NCI-H146 (cell line): ENCODE data around the gene S100A7.

Experiments
- DNase-seq: peaks from one replicate; lab custom pipeline; 2025; lab: John Stamatoyannopoulos, UW

Gene S100A7

DNA sequence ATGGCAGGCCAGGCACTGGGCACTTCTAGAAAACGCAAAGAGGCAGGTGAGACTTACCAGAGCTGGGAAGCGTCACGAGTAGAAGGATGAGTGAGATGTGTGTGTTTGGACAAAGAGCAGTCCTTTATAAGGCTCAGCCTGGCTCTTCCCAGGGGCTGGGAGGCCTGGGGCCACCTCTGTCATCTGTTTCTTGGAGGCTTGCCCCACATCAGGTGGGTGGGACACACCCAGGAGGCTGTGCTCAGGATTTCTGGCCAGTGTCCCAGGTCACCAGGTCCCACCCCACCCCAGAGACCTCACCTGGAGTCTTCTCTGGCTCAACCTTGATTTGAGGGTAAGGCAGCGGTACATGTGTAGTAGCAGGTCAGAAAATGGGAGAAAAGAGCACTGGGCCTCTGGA lies at the start of gene S100A7:
S100A7 (minus strand) TSS at position 101 of the 400 bp plus-strand sequence. CDS start 1,638 bp downstream, outside the sequence.
- DNase-seq = no peak

- peak; percentile 54 for DNase-seq
Measured at GRCh38 chr1:153509729-153510354, 49.4 kb upstream of the S100A7 start.

- no peak for DNase-seq
Measured at GRCh38 chr1:153509036-153509435, 48.6 kb upstream of the S100A7 start.

DNA sequence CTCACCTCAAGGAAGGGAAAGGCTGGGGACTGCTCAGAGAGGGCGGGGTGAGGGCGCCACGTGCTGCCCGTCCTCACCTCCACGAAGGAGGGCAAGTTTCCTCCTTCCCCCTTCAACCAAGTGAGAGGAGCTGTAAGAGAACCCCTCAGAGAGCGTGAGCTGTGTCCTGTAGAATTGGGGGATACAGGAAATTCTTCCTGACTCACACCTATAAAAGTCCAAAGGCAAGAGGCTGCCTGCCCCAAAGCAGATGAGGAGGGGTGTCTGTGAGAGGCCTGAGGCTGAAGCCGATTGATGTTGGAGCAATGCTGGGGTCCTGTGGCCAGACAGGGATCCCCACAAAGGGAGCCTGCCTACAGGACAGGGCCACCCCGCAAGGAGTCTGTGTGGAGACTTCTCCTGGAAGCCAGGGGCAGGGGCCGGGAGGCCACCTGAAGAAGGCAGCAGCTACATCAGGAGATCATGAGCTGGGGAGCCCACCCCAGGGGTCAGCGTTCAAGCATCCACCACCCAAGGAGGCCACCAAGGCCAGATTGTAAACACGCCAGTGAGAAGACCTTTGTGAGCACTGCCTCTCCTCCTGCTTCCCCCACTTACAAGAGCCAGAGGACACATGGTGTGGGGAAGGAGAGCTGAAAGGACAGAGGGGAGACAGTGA lies 47.6 kb upstream of the S100A7 start:
- no peak for DNase-seq

DNA sequence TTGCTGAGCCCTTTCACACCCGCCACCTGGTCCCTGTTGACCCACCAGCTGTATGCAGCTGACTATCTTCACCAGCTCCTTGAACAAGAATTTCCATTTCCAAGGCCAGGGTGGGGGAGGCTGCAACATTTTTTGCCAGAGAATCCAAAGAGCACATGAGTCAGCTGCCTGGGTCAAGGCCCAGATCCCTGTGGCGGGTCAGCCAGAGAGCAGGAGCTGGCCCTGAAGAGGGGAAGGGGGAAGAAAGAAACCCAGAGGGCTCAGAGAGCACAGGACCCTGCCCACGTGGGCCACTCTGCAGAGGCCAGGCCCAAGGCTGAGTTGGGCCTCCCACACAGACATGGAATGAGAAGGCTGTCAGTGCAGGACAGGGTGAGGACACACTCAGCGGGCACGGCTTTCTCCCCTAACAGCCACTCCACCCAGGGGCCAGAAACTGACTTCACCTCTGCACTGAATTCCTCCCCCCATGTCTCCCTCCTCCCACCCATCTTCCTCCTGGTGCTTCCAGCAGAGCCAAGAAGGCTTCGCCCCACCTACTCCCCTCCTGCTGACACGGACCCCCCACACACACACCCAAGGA lies 46.5 kb upstream of the S100A7 start:
- no peak for DNase-seq

DNA sequence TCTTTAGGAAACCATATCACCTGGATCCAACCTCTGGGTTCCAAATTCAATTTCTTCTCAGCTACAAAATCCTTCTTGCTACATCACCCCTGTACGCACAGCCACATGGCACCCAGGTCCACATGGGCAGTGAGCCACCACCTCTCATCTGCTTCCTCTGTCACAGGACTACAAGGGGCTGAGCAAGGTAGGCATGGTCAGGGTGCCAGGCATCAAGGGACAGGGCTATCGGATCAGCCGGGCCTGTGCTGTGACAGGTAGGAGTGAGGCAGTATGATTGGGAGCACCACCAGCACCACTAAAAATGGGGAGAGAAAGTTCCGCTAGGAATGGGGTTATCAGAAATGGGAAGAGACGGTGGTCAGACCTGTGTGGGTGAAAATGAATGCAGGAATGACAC lies 45.9 kb upstream of the S100A7 start:
- no peak for DNase-seq

GRCh38 chr1:153505576-153505975 lies 45.1 kb upstream of the S100A7 start:
- DNase-seq = no peak

GRCh38 chr1:153503766-153504165 lies 43.3 kb upstream of the S100A7 start:
- no peak for DNase-seq

- peak; percentile 34 for DNase-seq
Measured at GRCh38 chr1:153498746-153499145, 38.3 kb upstream of the S100A7 start.

- no peak for DNase-seq
Measured at GRCh38 chr1:153495536-153495935, 35.1 kb upstream of the S100A7 start.

- DNase-seq = peak; percentile 90
Measured at GRCh38 chr1:153494976-153495535, 34.6 kb upstream of the S100A7 start.

- no peak for DNase-seq
Measured at GRCh38 chr1:153493343-153493960, 33.0 kb upstream of the S100A7 start.

DNA sequence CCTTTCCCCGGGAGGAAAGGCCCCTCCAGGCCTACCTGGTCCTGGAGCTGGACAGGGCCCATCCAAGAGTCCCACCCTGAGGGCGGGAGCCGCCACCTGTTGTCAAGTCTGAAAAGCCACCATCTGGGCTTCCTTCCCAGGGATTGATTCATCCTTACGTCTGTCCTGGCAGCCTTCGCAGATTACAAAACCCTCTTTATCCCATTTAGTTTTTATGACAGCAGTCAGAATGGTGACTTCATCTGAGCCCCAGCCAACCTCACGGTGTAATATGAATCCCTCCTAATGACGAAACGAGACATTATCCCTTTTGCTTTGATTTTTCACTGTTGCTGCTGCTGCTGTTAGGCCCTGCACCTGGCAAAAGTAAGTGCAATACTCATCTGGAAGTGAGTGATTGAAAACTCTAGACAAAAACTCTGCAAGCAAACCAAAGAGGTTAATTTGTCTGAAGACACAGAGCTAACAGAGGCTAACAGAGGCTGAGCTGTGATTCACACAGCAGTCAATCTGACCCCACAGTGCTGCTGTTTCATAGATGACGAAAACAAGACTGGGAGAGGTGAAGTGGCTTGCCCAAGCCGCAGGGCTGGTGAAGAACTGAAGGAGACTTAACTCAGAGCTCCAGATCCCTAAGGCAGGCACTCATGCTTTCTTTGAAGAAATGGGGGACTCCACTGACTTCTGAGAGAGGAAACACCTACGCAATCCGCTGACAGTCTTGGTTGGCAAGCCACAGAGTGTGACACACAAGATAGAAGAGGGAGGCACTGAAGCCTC lies 30.0 kb upstream of the S100A7 start:
- DNase-seq = peak; percentile 74

DNA sequence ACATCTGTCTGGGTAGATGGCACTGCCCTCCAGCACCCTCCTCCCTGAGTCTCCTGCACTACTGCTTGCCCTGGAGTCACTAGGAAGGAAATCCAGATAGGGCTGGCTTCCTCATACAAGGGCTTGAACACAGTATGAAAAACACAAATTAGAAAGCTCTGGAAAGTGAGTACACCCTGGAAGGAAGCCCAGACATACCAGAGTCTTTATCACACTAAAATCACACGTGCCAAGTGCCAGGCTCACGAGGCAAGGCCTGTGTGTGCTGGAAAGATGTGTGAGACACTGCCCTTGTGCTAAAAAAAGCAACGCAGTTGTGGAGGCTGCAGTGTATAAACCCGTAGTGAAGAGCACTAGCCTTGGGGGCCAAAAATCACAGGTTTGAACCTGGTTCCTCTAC lies 28.3 kb upstream of the S100A7 start:
- no peak for DNase-seq

GRCh38 chr1:153487707-153488106 lies 27.3 kb upstream of the S100A7 start:
- DNase-seq = no peak

DNA sequence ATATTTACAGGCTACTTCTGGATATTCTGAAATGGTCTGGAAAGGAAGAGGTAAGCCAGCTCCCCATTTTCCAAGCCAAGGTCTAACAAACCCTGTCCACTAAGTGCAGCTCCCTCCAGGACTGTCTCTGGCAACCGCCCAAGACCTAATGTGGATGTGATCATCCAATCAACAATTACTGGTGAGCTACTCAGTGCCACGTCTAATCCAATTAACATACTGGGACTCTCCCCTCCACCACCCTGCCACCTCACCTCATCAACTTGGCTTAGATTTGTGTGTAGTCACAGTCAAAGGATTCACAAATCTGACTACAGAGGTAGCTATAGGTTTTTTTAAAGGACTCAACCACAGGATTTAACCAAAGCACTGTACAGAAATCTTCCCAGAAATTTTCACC lies 25.4 kb upstream of the S100A7 start:
- peak; percentile 87 for DNase-seq

DNA sequence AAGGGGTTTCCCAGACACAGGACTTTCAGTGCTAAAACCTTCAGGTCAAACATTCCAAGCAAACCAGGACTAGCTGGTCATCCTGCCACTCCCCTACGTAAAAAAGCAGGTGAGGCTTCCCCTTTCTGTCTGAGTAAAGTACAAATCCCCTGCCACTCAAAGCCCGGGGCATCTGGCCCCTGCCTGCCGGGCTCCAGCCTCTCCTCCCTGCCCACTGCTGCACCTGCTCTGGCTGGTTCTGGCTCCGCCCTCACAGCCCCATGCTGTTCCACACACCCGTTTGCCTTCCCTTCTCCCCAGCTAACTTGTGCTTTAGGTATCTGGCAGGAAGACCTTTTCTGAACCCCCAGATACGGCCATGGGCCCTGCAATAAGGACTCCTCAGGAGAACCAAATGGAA lies 23.3 kb upstream of the S100A7 start:
- DNase-seq = peak; percentile 97

GRCh38 chr1:153481124-153481523 lies 20.7 kb upstream of the S100A7 start:
- no peak for DNase-seq

GRCh38 chr1:153478692-153479618 lies 18.5 kb upstream of the S100A7 start:
- DNase-seq = peak; percentile 43

GRCh38 chr1:153478047-153478691 lies 17.7 kb upstream of the S100A7 start:
- peak; percentile 43 for DNase-seq
